ENCODE measurements around the gene B4GALNT1. TPM values are rescaled to one million over a fixed set of nuclear protein-coding genes. Genes with fewer than 3 reads are reported as not detected.
"Not testable (repeated sequence)": the region's sequence is repeated elsewhere in the genome, so short reads cannot be mapped to it uniquely, and the experiment has no call there.

B4GALNT1 gene
- total RNA-seq, result 1 to 10 TPM; 2.0 to 9.3 (median 5.5) TPM
- 1 to 10 TPM; 2.4 to 5.3 TPM for polyA plus RNA-seq
- long read RNA-seq, donor 1, partial matches to known transcripts, result 0 of 2 reads
- long read RNA-seq, donor 1, other reads (novel, unspliced or antisense), result 1 of 2 reads
- long read RNA-seq, donor 2, partial matches to known transcripts, result 3 of 8 reads
- long read RNA-seq, donor 2, other reads (novel, unspliced or antisense), result 2 of 8 reads
- long read RNA-seq, donor 3, partial matches to known transcripts, result 7 of 21 reads
- long read RNA-seq, donor 3, other reads (novel, unspliced or antisense), result 8 of 21 reads

DNA sequence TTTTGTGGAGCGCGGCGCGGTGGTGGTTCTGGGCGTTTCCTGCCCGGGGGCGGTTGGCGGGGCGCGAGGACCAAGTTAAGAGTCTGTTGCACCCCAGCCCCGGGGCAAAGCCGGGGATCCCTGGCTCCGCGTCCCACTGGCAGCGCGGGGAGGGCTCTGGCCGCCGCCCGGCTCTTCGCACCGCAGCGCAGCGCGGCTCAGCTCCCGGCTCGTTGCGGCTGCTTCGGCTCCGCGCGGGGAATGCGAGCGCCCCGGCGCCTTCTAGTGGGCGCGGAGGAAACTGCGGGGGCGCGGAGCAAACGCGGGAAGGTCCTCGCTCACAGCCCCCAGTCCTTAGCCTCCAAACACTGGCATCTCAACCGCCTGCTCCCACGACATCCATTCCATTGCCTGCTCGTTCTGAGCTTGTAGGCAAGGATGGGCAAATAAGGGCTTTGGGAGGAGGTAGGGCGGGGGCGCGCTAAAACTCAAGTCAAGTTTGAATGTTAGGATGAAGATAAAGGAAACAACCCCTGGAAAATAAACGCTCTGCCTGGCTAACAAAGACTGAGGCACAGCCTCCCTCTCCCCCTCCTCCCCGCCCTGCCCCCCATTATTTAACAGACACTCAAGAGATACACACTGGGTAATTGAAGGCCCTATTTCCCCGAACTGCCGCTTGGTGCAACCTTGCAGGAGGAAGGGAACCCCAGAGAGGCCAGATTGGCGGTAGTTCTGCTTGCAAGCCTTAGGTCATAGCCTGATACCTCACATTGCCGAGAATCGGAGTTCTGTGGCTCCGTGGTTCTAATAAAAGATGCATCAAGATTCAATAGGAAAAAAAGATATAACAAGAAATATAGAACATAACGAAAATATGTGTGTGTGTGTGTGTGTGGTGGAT, at the start of gene B4GALNT1:
TSS of gene B4GALNT1 (minus strand) at position 244 of the 883 bp plus-strand sequence. CDS start 1,069 bp downstream, outside the sequence.
- TF ChIP-seq, protein P1, sequence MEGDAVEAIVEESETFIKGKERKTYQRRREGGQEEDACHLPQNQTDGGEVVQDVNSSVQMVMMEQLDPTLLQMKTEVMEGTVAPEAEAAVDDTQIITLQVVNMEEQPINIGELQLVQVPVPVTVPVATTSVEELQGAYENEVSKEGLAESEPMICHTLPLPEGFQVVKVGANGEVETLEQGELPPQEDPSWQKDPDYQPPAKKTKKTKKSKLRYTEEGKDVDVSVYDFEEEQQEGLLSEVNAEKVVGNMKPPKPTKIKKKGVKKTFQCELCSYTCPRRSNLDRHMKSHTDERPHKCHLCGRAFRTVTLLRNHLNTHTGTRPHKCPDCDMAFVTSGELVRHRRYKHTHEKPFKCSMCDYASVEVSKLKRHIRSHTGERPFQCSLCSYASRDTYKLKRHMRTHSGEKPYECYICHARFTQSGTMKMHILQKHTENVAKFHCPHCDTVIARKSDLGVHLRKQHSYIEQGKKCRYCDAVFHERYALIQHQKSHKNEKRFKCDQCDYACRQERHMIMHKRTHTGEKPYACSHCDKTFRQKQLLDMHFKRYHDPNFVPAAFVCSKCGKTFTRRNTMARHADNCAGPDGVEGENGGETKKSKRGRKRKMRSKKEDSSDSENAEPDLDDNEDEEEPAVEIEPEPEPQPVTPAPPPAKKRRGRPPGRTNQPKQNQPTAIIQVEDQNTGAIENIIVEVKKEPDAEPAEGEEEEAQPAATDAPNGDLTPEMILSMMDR (IDR thresholded peaks at IDR 0.05), result peak; percentile 82 to 94 (median 87)
- ATAC-seq, result peak; percentile 80 to 91 (median 88)
- H3K4me3 ChIP-seq, result peak within 1 kb of the TSS; percentile 57 to 78 (median 65)
- H3K36me3 ChIP-seq, result no peaks in the 10 kb centered on the region
- H3K4me1 ChIP-seq, result peaks cover 0 to 24% (median 15%) of the 10 kb centered on the region in 9 donors
- peaks cover 6 to 85% (median 54%) of the 10 kb centered on the region in 7 donors for H3K27me3 ChIP-seq
- H3K27ac ChIP-seq, result peak within 1 kb of the TSS in 5 of 10 donors; percentile 13 to 49 (median 28)
- 3% methylated on average over 58 of the region's 58 CpGs for WGBS, 2 donors
- intact Hi-C loops (cut with DNase I), result loop anchor here in 3 of 10 donors (2.0 to 5.0 kb wide), 2 partner anchors 50 to 176 kb away; partner anchors contain the start of genes GLI1 (in 2 of the 3) and INHBE (in 2 of the 3)
- DNase-seq, result peak; percentile 36 to 71
- no peaks in the 10 kb centered on the region for H3K9me3 ChIP-seq

DNA sequence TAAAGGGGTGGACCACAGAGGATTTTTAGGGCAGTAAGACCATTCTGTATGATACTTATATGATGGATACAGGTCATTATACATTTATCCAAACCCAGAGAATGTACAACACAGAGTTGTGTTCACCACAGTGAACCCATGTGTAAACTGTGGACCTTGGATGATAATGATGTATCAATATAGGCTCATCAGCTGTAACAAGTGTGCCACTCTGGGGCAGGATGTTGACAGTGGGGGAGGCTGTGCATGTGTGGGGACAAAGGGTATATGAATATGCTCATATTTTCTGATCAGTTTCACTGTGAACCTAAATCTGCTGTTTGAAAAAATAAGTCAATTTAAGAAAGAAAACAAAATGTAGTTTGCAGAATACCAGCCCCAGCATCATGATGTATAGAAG, 46.7 kb upstream of the B4GALNT1 start:
- DNase-seq (no peak), ATAC-seq (no peak)
- Histone ChIP-seq H3K9me3 (peaks cover 0 to 17% (median 6%) of the 10 kb centered on the region in 11 donors), H3K27ac (no peak overlapping the region), H3K36me3 (no peaks in the 10 kb centered on the region), H3K27me3 (peaks cover 0 to 11% (median 5%) of the 10 kb centered on the region in 7 donors), H3K4me3 (no peak overlapping the region), H3K4me1 (no peaks in the 10 kb centered on the region)
- TF ChIP-seq, protein P1 (IDR thresholded peaks at IDR 0.05), result no peak
- intact Hi-C loops (cut with DNase I), result no loop called here

DNA sequence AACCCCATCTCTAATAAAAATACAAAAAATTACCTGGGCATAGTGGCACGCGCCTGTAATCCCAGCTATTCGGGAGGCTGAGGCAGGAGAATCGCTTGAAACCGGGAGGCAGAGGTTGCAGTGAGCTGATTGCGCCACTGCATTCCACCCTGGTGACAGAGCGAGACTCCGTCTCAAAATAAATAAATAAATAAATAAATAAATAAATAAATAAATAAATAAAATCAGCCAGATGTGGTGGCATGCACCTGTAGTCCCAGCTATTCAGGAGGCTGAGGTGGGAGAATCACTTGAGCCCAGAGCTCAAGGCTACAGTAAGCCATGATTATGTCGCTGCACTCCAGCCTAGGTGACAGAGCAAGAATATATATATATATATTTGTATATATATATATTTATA, 44.9 kb upstream of the B4GALNT1 start:
- WGBS, 2 donors, result 90% methylated on average over 9 of the region's 9 CpGs
- intact Hi-C loops (cut with DNase I); H3K27me3 ChIP-seq: not testable (repeated sequence)

DNA sequence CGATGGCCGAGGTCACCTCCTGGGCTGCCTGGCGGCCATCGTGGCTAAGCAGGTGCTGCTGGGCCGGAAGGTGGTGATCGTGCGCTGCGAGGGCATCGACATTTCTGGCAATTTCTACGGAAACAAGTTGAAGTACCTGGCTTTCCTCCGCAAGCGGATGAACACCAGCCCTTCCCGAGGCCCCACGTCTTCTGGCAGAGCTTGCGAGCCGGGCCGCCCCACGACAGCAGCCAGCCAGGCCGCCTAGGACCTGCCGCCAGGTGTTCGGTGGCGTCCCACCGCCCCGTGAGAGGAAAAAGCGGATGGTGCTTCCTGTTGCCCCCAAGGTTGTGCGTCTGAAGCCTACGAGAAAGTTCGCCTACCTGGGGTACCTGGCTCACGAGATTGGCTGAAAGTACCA, 41.7 kb upstream of the B4GALNT1 start:
- intact Hi-C loops (cut with DNase I), result no loop called here
- TF ChIP-seq, protein P1 (IDR thresholded peaks at IDR 0.05), result no peak
- Histone ChIP-seq H3K27me3 (peaks cover 0 to 9% (median 0%) of the 10 kb centered on the region in 7 donors), H3K9me3 (no peaks in the 10 kb centered on the region), H3K4me3 (no peak overlapping the region), H3K36me3 (no peaks in the 10 kb centered on the region), H3K27ac (no peak overlapping the region), H3K4me1 (no peaks in the 10 kb centered on the region)
- 89% methylated on average over 28 to 29 of the region's 29 CpGs for WGBS, 2 donors
- no peak for DNase-seq
- no peak for ATAC-seq

More for the DNA sequence above, 44.9 kb upstream of the B4GALNT1 start:
- H3K4me3 ChIP-seq, H3K27ac ChIP-seq, ATAC-seq, H3K4me1 ChIP-seq, H3K36me3 ChIP-seq, DNase-seq: not testable (repeated sequence)
- peaks cover 0 to 17% (median 6%) of the 10 kb centered on the region in 11 donors for H3K9me3 ChIP-seq
